Endothelial cell of umbilical vein (primary cell): Measurements from ENCODE around the gene TRAK1. TPM values are rescaled to one million over a fixed set of nuclear protein-coding genes. Genes with fewer than 3 reads are reported as not detected.

ENCODE experiments used
- BruUV-seq: library from RNA; stranded (reverse); fragments of 400-500 nt; replicated peaks from 2 replicates; lab custom pipeline; 2021; lab: Mats Ljungman, UMichigan
- CTCF ChIA-PET: fragments of 300-600, 350-600 bp; sonication (Branson Sonifier 250); formaldehyde crosslinking; loops from one replicate; lab custom pipeline; 2021; ENCODE audit warnings: antibody characterized with exemption, inconsistent platforms; lab: Charles Lee
- POLR2A ChIA-PET: fragments of 300-600, 350-600 bp; sonication (Branson Sonifier 250); formaldehyde crosslinking; loops from one replicate; lab custom pipeline; 2021; ENCODE audit warnings: antibody characterized with exemption, inconsistent platforms; lab: Charles Lee
- DNase-seq: peaks from one replicate; pipeline ENCODE4 v3.0.0-alpha.2; 2011; ENCODE audit warnings: low read depth, low spot score
- FAIRE-seq: peaks from 2 replicates; lab custom pipeline; 2011; peaks lifted over from hg19 to GRCh38; lab: Jason Lieb, UNC
- H2AFZ ChIP-seq: 2 replicates; pipeline ENCODE4 v1.6.0; 2012; ENCODE audit warnings: low read depth, low read length, control low read depth, inconsistent platforms
- H3K27ac ChIP-seq: 2 replicates; pipeline ENCODE4 v1.5.1; 2011; ENCODE audit warnings: low read depth, mild to moderate bottlenecking, control low read depth, low read length, moderate library complexity; ENCODE audit not compliant: insufficient read depth
- H3K27me3 ChIP-seq, 2 experiments: 2 replicates each; pipeline versions ENCODE4 v1.6.0 to v1.6.1; 2011; ENCODE audit warnings: low read length in 2 of 2, mixed read lengths in 1 of 2; ENCODE audit not compliant: control insufficient read depth in 2 of 2, insufficient read depth in 2 of 2
- H3K36me3 ChIP-seq, 2 experiments: 2 replicates in 1 of 2; 3 replicates in 1 of 2; pipeline ENCODE4 v1.5.1; 2011; ENCODE audit warnings: low read length in 2 of 2, mild to moderate bottlenecking in 1 of 2, moderate library complexity in 1 of 2; ENCODE audit not compliant: control insufficient read depth in 2 of 2, insufficient read depth in 2 of 2; ENCODE audit errors: extremely low read depth in 1 of 2
- H3K4me1 ChIP-seq: 3 replicates; pipeline ENCODE4 v1.5.1; 2011; ENCODE audit warnings: mild to moderate bottlenecking, low read length; ENCODE audit not compliant: control insufficient read depth, insufficient read depth; ENCODE audit errors: extremely low read depth
- H3K4me2 ChIP-seq: 2 replicates; pipeline ENCODE4 v1.6.1; 2011; ENCODE audit warnings: low read length, control low read depth, mixed read lengths; ENCODE audit not compliant: insufficient read depth
- H3K4me3 ChIP-seq, 3 experiments: fragments of 200-600 bp in 1 of 3; sonication (generic), shearing (Covaris generic) in 1 of 3; replicated peaks in 1 of 3; 2 replicates each; pipeline ENCODE4 v1.5.1; 2011 to 2016; ENCODE audit warnings: control low read depth in 3 of 3, low read length in 3 of 3, mild to moderate bottlenecking in 2 of 3, inconsistent platforms in 1 of 3, low read depth in 1 of 3, moderate library complexity in 1 of 3; ENCODE audit not compliant: insufficient read depth in 1 of 3
- H3K79me2 ChIP-seq: 2 replicates; pipeline ENCODE4 v1.6.0; 2012; ENCODE audit warnings: low read length, inconsistent platforms; ENCODE audit not compliant: control insufficient read depth, insufficient read depth
- H3K9ac ChIP-seq: replicated peaks from 2 replicates; pipeline ENCODE3; 2011; ENCODE audit warnings: low read length, control low read depth; ENCODE audit not compliant: insufficient read depth; ENCODE audit errors: extremely low read depth
- H3K9me1 ChIP-seq: replicated peaks from 3 replicates; pipeline ENCODE4 v1.6.0; 2011; ENCODE audit warnings: mild to moderate bottlenecking, low read length; ENCODE audit not compliant: control insufficient read depth, insufficient read depth; ENCODE audit errors: extremely low read depth
- H3K9me3 ChIP-seq: replicated peaks from 2 replicates; pipeline ENCODE4 v1.5.1; 2012; ENCODE audit warnings: low read length, inconsistent platforms; ENCODE audit not compliant: control insufficient read depth, insufficient read depth
- H4K20me1 ChIP-seq: replicated peaks from 2 replicates; pipeline ENCODE3; 2011; ENCODE audit warnings: mild to moderate bottlenecking, low read length; ENCODE audit not compliant: control insufficient read depth, insufficient read depth; ENCODE audit errors: extremely low read depth
- EZH2 ChIP-seq: IDR thresholded peaks from 2 replicates; pipeline ENCODE4 v1.6.1; 2012; ENCODE audit warnings: borderline replicate concordance, low read depth, mild to moderate bottlenecking, moderate library complexity, low read length, inconsistent platforms; ENCODE audit not compliant: severe bottlenecking
- FOS ChIP-seq: IDR thresholded peaks from 2 replicates; pipeline ENCODE4 v1.6.1; 2011; ENCODE audit warnings: mild to moderate bottlenecking, low read length, moderate library complexity, borderline replicate concordance; ENCODE audit not compliant: insufficient read depth
- GATA2 ChIP-seq: IDR thresholded peaks from 2 replicates; pipeline ENCODE4 v1.7.0; 2011; ENCODE audit warnings: low read depth, mild to moderate bottlenecking, moderate library complexity, mixed read lengths, low read length; ENCODE audit not compliant: insufficient read length, insufficient read depth
- JUN ChIP-seq: IDR thresholded peaks from 2 replicates; pipeline ENCODE4 v1.6.1; 2011; ENCODE audit warnings: borderline replicate concordance, low read depth; ENCODE audit not compliant: insufficient read length, insufficient read depth
- MYC ChIP-seq: IDR thresholded peaks from one replicate; pipeline ENCODE4 v1.6.1; 2011; ENCODE audit warnings: mild to moderate bottlenecking, low read depth, low read length
- POLR2A ChIP-seq: IDR thresholded peaks from 2 replicates; pipeline ENCODE4 v1.6.1; 2012; ENCODE audit warnings: low read depth, mild to moderate bottlenecking, control low read depth, low read length
- POLR2AphosphoS5 ChIP-seq: IDR thresholded peaks from 2 replicates; pipeline ENCODE4 v1.6.1; 2012; ENCODE audit warnings: low read depth, mild to moderate bottlenecking, control low read depth, low read length, moderate library complexity; ENCODE audit not compliant: insufficient read depth
- dilution Hi-C: fragments of 300-500 bp; cut with MboI; formaldehyde crosslinking; loops from one replicate; pipeline ENCODE4 v1.15.0; 2019; ENCODE audit warnings: low sequenced_read_pairs; ENCODE audit not compliant: extremely low pct_ligation_motif_present
- intact Hi-C: fragments of 100-400 bp; cut with micrococcal nuclease; formaldehyde crosslinking; loops from one replicate; pipeline ENCODE4 v1.10.0; 2022
- polyA plus RNA-seq, 4 experiments: library from polyadenylated mRNA; depleted of rRNA in 3 of 4; stranded (reverse) in 3 of 4; unstranded in 1 of 4; fragments of >200 nt; gene quantifications; 2 replicates each; pipeline versions ENCODE4 v1.2.1 to v1.2.3, GENCODE V29; 2011 to 2012; ENCODE audit warnings: missing spikeins in 1 of 4
- total RNA-seq: library from RNA; stranded (reverse); gene quantifications from 2 replicates; pipeline ENCODE4 v1.2.3, GENCODE V29; 2021
- TF ChIP-seq, protein P1 (sequence below), 2 donors: IDR thresholded peaks; 1 replicate in 1 of 2; 2 replicates in 1 of 2; pipeline ENCODE4 v1.5.1; 2011; ENCODE audit warnings: low read length in 2 of 2, mild to moderate bottlenecking in 2 of 2, moderate library complexity in 2 of 2, control low read depth in 1 of 2, inconsistent platforms in 1 of 2, low read depth in 1 of 2; ENCODE audit not compliant: insufficient read depth in 1 of 2; ENCODE audit errors: extremely low read depth in 1 of 2
- TF ChIP-seq, protein P2 (sequence below): IDR thresholded peaks from 2 replicates; pipeline ENCODE4 v1.6.1; 2011; ENCODE audit not compliant: insufficient read depth, insufficient read length

Gene TRAK1
- total and polyA plus RNA-seq, 2 donors (not counting 3 experiments of a cell fraction or from before 2014, with no cell fraction given): 38.5 to 59.6 TPM

DNA sequence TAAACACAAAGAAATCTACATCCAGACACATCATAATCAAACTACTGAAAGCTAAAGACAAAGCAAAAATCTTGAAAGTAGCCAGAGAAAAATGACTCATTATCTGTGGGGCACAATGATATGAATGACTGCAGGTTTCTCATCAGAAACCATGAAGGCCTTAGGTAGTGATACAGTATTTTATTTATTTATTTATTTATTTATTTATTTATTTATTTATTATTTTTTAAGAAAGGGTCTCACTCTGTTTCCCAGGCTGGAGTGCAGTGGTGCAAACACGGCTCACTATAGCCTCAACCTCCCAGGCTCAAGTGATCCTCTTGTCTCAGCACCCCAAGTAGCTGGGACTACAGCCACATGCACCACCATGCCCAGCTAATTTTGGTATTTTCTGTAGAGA lies 159.6 kb downstream of the TRAK1 start:
- Histone ChIP-seq H3K9me1 (no peaks in the 10 kb centered on the region), H2AFZ (no peak overlapping the region), H3K36me3 (no peaks in the 10 kb centered on the region), H3K9me3 (no peaks in the 10 kb centered on the region), H3K4me2 (no peak overlapping the region), H3K27me3 (peaks cover 10 to 18% of the 10 kb centered on the region in 2 experiments), H3K79me2 (no peaks in the 10 kb centered on the region), H3K9ac (no peak overlapping the region), H3K4me3 (no peak overlapping the region), H3K27ac (no peak overlapping the region), H3K4me1 (peaks cover 4% of the 10 kb centered on the region), H4K20me1 (no peaks in the 10 kb centered on the region)
- POLR2A ChIA-PET: no interaction called here
- TF ChIP-seq, protein P1, sequence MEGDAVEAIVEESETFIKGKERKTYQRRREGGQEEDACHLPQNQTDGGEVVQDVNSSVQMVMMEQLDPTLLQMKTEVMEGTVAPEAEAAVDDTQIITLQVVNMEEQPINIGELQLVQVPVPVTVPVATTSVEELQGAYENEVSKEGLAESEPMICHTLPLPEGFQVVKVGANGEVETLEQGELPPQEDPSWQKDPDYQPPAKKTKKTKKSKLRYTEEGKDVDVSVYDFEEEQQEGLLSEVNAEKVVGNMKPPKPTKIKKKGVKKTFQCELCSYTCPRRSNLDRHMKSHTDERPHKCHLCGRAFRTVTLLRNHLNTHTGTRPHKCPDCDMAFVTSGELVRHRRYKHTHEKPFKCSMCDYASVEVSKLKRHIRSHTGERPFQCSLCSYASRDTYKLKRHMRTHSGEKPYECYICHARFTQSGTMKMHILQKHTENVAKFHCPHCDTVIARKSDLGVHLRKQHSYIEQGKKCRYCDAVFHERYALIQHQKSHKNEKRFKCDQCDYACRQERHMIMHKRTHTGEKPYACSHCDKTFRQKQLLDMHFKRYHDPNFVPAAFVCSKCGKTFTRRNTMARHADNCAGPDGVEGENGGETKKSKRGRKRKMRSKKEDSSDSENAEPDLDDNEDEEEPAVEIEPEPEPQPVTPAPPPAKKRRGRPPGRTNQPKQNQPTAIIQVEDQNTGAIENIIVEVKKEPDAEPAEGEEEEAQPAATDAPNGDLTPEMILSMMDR (IDR thresholded peaks at IDR 0.05; ENCODE audit: extremely low read depth in 1 of 2, insufficient read depth in 1 of 2, low read depth in 1 of 2, low read length in 2 of 2): no peak
- TF ChIP-seq POLR2A (no peak), MYC (no peak), POLR2AphosphoS5 (no peak), JUN (no peak), FOS (no peak), GATA2 (no peak), EZH2 (no peak)
- TF ChIP-seq, protein P2, sequence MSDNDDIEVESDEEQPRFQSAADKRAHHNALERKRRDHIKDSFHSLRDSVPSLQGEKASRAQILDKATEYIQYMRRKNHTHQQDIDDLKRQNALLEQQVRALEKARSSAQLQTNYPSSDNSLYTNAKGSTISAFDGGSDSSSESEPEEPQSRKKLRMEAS: no peak
- FAIRE-seq (no peak), DNase-seq (no peak)
- dilution Hi-C loops (no loop called here), intact Hi-C loops (no loop called here)
- no TSS peak for BruUV-seq
- CTCF ChIA-PET: interaction anchor here (1.1 to 1.3 kb wide), 2 partner anchors 21 to 193 kb away, joined by 4 to 8 read pairs; no protein-coding TSS in a partner anchor
